OCI-LY3 (cell line): Measurements from ENCODE around the gene KCNQ1.

Experiments
- H2AFZ ChIP-seq: fragments of 200-600, 300-600 bp; shearing (Covaris generic); 2 replicates; pipeline ENCODE4 v1.6.0; 2014; ENCODE audit warnings: antibody characterized with exemption, low read depth, low read length
- H3K27ac ChIP-seq: fragments of 200-600, 300-600 bp; sonication (generic); 2 replicates; pipeline ENCODE4 v1.5.1; 2014; ENCODE audit warnings: mild to moderate bottlenecking, low read length, moderate library complexity, mixed read lengths
- H3K27me3 ChIP-seq: fragments of 200-600, 300-600 bp; sonication (generic); 2 replicates; pipeline ENCODE4 v1.6.1; 2014; ENCODE audit warnings: low read depth, low read length, mixed read lengths
- H3K36me3 ChIP-seq: fragments of 200-600, 300-600 bp; sonication (generic); replicated peaks from 2 replicates; pipeline ENCODE3; 2014; ENCODE audit warnings: low read depth, low read length, mixed read lengths
- H3K4me1 ChIP-seq: fragments of 300-600, 200-600 bp; sonication (generic); 2 replicates; pipeline ENCODE4 v1.6.1; 2014; ENCODE audit warnings: low read length, mixed read lengths
- H3K4me2 ChIP-seq: fragments of 200-600, 300-600 bp; sonication (generic); 2 replicates; pipeline ENCODE4 v1.6.1; 2014; ENCODE audit warnings: low read length, mixed read lengths
- H3K4me3 ChIP-seq: fragments of 300-600, 200-600 bp; sonication (generic); 2 replicates; pipeline ENCODE4 v1.5.1; 2014; ENCODE audit warnings: antibody characterized with exemption, mild to moderate bottlenecking, low read length, moderate library complexity
- H3K79me2 ChIP-seq: fragments of 300-600, 200-600 bp; shearing (Covaris generic); 2 replicates; pipeline ENCODE4 v1.6.1; 2014; ENCODE audit warnings: mild to moderate bottlenecking, low read length, mixed read lengths
- H3K9ac ChIP-seq: fragments of 300-600, 200-600 bp; shearing (Covaris generic); 2 replicates; pipeline ENCODE4 v1.6.0; 2014; ENCODE audit warnings: mild to moderate bottlenecking, low read length, moderate library complexity
- H3K9me3 ChIP-seq: fragments of 200-600, 300-600 bp; shearing (Covaris generic); 2 replicates; pipeline ENCODE4 v1.6.1; 2014; ENCODE audit warnings: low read length, mixed read lengths; ENCODE audit not compliant: insufficient read depth
- H4K20me1 ChIP-seq: fragments of 200-600, 300-600 bp; sonication (generic); 2 replicates; pipeline ENCODE4 v1.6.1; 2016; ENCODE audit warnings: low read length, mixed read lengths; ENCODE audit not compliant: insufficient read depth
- EZH2phosphoT487 ChIP-seq: fragments of 200-600 bp; shearing (Covaris generic); IDR thresholded peaks from 2 replicates; pipeline ENCODE4 v1.6.1; 2018; ENCODE audit warnings: antibody characterized with exemption, mixed run types, low read depth
- TF ChIP-seq, protein P1 (sequence below): fragments of 200-600, 300-600 bp; sonication (generic); IDR thresholded peaks from 2 replicates; pipeline ENCODE4 v1.5.1; 2014; ENCODE audit warnings: antibody characterized with exemption, low read length, low read depth

The KCNQ1 gene

DNA sequence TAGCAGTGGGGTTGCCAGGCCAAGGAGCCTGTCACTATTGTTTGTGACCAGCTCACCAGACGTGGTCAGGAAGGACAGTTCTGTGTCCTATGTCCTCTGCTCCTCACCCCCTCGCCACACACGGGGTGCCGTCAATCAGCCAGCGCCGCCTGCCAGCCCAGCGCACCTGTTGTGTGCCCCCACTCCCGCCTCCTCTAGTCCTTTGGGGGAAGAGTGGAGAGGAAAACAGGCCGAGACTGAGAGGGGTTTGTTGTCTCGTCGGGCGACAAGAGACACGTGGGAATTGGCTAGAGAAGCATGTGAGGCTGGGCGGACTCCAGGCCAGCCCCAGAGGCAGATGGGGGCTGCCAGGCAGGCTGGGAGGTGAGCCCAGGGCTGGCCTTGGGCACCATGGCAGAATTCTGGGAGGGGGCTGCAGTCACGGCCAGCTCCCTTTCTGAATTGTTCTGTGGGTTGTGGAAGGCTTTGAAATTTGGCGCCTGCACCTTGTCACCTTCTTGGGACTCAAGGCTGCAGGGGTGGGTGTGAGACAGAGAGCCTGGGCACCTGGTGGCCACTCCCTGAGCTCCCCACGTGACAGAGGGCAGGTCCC, 258.1 kb downstream of the KCNQ1 start:
- Histone ChIP-seq H3K4me2 (no peak overlapping the region), H3K27me3 (no peaks in the 10 kb centered on the region)

DNA sequence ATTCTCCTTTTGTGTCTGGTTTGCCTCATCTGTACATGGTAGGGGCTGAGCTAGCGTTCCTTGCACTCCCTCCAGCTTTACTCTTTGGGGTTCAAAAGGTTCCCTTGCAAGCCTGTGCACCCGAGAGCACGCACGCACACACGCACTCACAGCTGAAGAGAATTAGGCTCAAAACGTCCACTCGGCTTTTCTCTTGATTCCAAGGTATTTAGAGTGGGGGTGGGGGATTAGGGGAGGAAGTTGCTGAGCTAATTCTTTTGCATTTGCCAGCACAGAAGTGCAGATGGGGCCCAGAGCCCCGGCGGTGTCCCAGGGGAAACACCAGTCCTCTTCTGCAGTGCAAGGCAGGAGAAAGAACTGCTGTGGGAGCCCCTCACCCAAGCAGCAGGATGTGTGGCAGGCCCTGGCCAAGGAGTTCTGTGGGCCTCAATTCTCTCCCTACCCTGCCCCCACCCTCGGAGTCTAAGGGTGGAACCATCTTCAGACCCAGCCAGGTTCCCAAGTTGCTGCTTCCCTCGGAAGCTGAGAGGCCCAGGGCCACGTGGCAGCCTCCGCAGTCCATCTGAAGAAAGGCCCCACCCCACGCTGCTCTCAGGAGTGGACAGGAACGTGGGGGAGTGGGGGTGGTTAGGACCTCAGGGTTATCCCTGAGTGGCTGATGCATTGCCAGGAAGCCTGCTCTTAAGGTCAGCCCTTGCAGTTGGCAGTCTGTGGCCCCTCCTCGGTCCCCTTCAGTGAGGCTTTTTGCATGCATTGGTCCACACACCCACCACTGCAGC, 258.7 kb downstream of the KCNQ1 start:
- Histone ChIP-seq H3K79me2 (peaks cover 12% of the 10 kb centered on the region), H3K9me3 (no peaks in the 10 kb centered on the region), H3K27ac (no peak overlapping the region), H3K4me1 (peaks cover 12% of the 10 kb centered on the region), H2AFZ (no peak overlapping the region), H3K9ac (no peak overlapping the region), H3K4me3 (no peak overlapping the region), H3K36me3 (no peaks in the 10 kb centered on the region), H3K27me3 (no peaks in the 10 kb centered on the region), H4K20me1 (peaks cover 2% of the 10 kb centered on the region; the same call in 1 of the 2 replicates), H3K4me2 (no peak overlapping the region)
- no peak for TF ChIP-seq EZH2phosphoT487
- TF ChIP-seq, protein P1, sequence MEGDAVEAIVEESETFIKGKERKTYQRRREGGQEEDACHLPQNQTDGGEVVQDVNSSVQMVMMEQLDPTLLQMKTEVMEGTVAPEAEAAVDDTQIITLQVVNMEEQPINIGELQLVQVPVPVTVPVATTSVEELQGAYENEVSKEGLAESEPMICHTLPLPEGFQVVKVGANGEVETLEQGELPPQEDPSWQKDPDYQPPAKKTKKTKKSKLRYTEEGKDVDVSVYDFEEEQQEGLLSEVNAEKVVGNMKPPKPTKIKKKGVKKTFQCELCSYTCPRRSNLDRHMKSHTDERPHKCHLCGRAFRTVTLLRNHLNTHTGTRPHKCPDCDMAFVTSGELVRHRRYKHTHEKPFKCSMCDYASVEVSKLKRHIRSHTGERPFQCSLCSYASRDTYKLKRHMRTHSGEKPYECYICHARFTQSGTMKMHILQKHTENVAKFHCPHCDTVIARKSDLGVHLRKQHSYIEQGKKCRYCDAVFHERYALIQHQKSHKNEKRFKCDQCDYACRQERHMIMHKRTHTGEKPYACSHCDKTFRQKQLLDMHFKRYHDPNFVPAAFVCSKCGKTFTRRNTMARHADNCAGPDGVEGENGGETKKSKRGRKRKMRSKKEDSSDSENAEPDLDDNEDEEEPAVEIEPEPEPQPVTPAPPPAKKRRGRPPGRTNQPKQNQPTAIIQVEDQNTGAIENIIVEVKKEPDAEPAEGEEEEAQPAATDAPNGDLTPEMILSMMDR = no peak

More for the DNA sequence above, 258.1 kb downstream of the KCNQ1 start:
- Histone ChIP-seq H2AFZ (no peak overlapping the region), H3K79me2 (peaks cover 19% of the 10 kb centered on the region), H3K36me3 (no peaks in the 10 kb centered on the region), H4K20me1 (peaks cover 9% of the 10 kb centered on the region), H3K27ac (no peak overlapping the region), H3K9ac (no peak overlapping the region), H3K9me3 (no peaks in the 10 kb centered on the region), H3K4me1 (peaks cover 19% of the 10 kb centered on the region), H3K4me3 (no peak overlapping the region)
- TF ChIP-seq, protein P1 = no peak
- TF ChIP-seq EZH2phosphoT487 = no peak

DNA sequence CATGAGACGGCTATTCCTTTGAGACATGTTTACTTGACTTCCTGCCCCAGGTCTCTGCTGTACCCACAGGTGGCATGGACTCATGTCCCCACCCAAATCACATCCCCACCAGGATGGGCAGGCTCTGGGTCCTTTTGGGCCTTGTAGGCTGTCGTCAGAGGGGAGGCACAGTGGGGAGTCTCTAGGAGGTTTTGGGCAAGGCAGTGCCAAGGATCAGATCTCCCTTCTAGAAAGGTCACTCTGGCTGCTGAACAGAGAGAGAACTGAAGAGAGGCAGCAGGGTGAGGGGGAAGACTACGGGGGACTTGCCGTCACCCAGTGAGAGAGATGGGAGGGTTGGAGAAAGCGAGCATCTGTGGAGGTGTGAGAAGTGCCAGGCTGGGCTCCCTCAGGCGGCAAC, 259.5 kb downstream of the KCNQ1 start:
- Histone ChIP-seq H3K36me3 (no peaks in the 10 kb centered on the region), H2AFZ (no peak overlapping the region), H3K27me3 (no peaks in the 10 kb centered on the region), H3K4me1 (peaks cover 11% of the 10 kb centered on the region), H3K9me3 (no peaks in the 10 kb centered on the region), H3K4me2 (no peak overlapping the region), H3K27ac (no peak overlapping the region), H3K79me2 (peaks cover 4% of the 10 kb centered on the region), H4K20me1 (no peaks in the 10 kb centered on the region), H3K4me3 (no peak overlapping the region), H3K9ac (no peak overlapping the region)
- TF ChIP-seq EZH2phosphoT487 = no peak
- TF ChIP-seq, protein P1 = no peak

DNA sequence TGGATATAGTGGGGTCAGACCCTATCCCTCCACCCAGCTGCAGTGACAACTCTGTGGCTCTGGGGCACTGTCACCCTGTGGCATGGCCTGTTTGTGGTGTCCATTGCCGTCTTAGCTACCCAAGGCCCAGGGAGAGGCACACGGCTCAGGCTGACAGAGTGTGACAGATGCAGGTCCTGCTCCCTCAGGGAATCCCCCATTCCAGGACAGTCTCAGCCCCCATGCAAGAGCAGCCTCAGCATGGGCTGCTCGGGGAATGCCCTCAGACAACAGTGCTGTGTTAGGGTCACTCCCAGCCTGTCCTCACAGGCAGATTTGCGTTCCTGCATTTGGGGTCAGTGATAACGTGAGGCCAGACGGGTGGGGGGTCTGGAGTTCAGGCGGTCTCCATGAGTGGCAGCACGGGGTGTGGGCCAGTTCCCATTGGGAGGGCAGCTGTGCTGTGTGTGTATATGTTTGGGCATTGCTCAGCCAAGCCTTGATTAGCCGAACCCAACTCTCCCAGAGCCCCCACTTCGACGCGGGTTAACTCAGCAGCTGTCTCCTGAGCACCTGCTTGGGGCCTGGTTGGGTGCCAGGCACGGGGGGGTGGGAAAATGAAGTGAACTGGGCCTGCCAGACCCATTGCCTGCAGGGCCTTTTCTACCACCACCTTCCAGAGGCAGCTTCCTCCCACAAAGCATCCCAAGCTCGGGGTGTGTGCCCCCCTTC, 260.2 kb downstream of the KCNQ1 start:
- H2AFZ ChIP-seq = no peak overlapping the region
- no peak overlapping the region for H3K4me3 ChIP-seq
- TF ChIP-seq, protein P1 = no peak
- TF ChIP-seq EZH2phosphoT487 = no peak
- H3K4me2 ChIP-seq = no peak overlapping the region
- H3K4me1 ChIP-seq = peaks cover 11% of the 10 kb centered on the region
- H3K27ac ChIP-seq = no peak overlapping the region
- H3K27me3 ChIP-seq = no peaks in the 10 kb centered on the region; the same call in 1 of the 2 replicates
- no peaks in the 10 kb centered on the region for H4K20me1 ChIP-seq
- no peaks in the 10 kb centered on the region for H3K79me2 ChIP-seq
- no peaks in the 10 kb centered on the region for H3K9me3 ChIP-seq
- no peaks in the 10 kb centered on the region for H3K36me3 ChIP-seq
- H3K9ac ChIP-seq = no peak overlapping the region
